ENCODE results near the gene GRM5. TPM values are rescaled to one million over a fixed set of nuclear protein-coding genes. Genes with fewer than 3 reads are reported as not detected.

The GRM5 gene
- total RNA-seq, 1 donor from 2014 or later = 0.26 TPM

DNA sequence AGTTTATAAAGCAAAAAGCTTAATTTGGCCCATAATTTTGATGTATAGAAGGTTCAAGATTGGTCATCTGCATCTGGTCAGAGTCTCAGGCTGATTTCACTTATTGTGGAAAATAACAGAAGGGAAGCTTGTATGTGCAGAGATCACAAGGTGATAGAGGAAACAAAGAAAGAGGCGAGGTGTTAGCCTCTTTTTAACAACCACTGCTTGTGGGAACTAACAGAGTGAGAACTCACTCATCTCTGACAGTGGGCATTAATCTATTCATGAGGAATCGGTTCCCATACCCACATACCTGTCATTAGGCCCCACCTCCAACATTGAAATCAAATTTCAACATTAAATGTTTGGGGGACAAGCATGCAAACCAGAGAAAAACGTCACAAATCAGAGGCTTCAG lies 250.3 kb downstream of the GRM5 start:
- no peaks in the 10 kb centered on the region for H3K27me3 Mint-ChIP-seq
- TF ChIP-seq, protein P1, sequence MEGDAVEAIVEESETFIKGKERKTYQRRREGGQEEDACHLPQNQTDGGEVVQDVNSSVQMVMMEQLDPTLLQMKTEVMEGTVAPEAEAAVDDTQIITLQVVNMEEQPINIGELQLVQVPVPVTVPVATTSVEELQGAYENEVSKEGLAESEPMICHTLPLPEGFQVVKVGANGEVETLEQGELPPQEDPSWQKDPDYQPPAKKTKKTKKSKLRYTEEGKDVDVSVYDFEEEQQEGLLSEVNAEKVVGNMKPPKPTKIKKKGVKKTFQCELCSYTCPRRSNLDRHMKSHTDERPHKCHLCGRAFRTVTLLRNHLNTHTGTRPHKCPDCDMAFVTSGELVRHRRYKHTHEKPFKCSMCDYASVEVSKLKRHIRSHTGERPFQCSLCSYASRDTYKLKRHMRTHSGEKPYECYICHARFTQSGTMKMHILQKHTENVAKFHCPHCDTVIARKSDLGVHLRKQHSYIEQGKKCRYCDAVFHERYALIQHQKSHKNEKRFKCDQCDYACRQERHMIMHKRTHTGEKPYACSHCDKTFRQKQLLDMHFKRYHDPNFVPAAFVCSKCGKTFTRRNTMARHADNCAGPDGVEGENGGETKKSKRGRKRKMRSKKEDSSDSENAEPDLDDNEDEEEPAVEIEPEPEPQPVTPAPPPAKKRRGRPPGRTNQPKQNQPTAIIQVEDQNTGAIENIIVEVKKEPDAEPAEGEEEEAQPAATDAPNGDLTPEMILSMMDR (IDR thresholded peaks at IDR 0.05; ENCODE audit: unreplicated experiment) = no peak
- H3K4me3 Mint-ChIP-seq (ENCODE audit: low read depth) = no peak overlapping the region
- no peaks in the 10 kb centered on the region for H3K9me3 Mint-ChIP-seq (ENCODE audit: low read depth)
- no peaks in the 10 kb centered on the region for H3K36me3 Mint-ChIP-seq (ENCODE audit: insufficient read depth)
- no peak overlapping the region for H3K27ac Mint-ChIP-seq
- DNase-seq (ENCODE audit: low spot score, unreplicated experiment) = no peak
- H3K4me1 Mint-ChIP-seq (ENCODE audit: low read depth) = peaks cover 1% of the 10 kb centered on the region

- no peaks in the 10 kb centered on the region for H3K36me3 Mint-ChIP-seq (ENCODE audit: insufficient read depth)
- TF ChIP-seq, protein P1 (IDR thresholded peaks at IDR 0.05; ENCODE audit: unreplicated experiment) = no peak
- H3K27me3 Mint-ChIP-seq = no peaks in the 10 kb centered on the region
- DNase-seq (ENCODE audit: low spot score, unreplicated experiment) = no peak
- no peak overlapping the region for H3K4me3 Mint-ChIP-seq (ENCODE audit: low read depth)
- peaks cover 1% of the 10 kb centered on the region for H3K4me1 Mint-ChIP-seq (ENCODE audit: low read depth)
- no peak overlapping the region for H3K27ac Mint-ChIP-seq
- H3K9me3 Mint-ChIP-seq (ENCODE audit: low read depth) = no peaks in the 10 kb centered on the region
Measured at GRCh38 chr11:88814076-88814475, 251.7 kb downstream of the GRM5 start.

- Mint-ChIP-seq H3K9me3 (ENCODE audit: low read depth) (no peaks in the 10 kb centered on the region), H3K36me3 (ENCODE audit: insufficient read depth) (no peaks in the 10 kb centered on the region), H3K4me3 (ENCODE audit: low read depth) (no peak overlapping the region), H3K4me1 (ENCODE audit: low read depth) (peaks cover 1% of the 10 kb centered on the region), H3K27me3 (no peaks in the 10 kb centered on the region), H3K27ac (no peak overlapping the region)
- TF ChIP-seq, protein P1 (IDR thresholded peaks at IDR 0.05; ENCODE audit: unreplicated experiment) = no peak
- no peak for DNase-seq (ENCODE audit: low spot score, unreplicated experiment)
Measured at GRCh38 chr11:88813233-88813915, 252.4 kb downstream of the GRM5 start.

DNA sequence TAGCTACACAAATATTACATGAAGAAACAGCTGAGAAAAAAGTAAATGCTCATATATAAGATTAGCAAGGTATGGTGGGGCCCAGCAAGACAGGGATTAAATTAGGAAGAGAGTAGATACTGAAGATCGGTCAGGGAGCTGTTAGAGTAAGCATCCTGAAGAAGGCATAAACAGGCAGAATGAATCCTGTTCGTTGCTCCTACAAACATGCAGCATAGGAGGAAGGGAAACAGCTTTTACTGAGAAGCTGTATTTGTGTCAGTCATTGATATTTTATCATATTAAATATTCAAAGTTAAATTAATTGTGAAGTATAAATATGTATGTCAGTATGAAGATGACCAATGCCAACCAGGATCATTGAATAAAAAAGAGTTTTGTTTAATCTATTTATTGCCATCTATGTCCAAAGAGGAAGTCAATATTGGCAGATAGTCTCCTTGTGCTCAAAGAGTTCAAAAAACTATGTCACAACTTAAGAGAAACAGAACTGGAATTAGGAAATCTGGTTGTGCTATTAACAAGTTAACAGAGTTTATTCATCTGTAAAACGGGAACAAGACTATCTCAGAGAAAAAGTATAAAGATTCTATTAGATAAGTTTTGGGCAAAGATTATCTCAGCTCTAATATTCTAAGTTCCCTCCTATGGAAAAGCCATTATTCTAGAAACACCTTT lies 255.2 kb downstream of the GRM5 start:
- no peaks in the 10 kb centered on the region for H3K36me3 Mint-ChIP-seq (ENCODE audit: insufficient read depth)
- TF ChIP-seq, protein P1 (IDR thresholded peaks at IDR 0.05; ENCODE audit: unreplicated experiment) = no peak
- no peaks in the 10 kb centered on the region for H3K4me1 Mint-ChIP-seq (ENCODE audit: low read depth)
- no peaks in the 10 kb centered on the region for H3K27me3 Mint-ChIP-seq
- no peak overlapping the region for H3K27ac Mint-ChIP-seq
- DNase-seq (ENCODE audit: low spot score, unreplicated experiment) = no peak
- H3K9me3 Mint-ChIP-seq (ENCODE audit: low read depth) = no peaks in the 10 kb centered on the region
- H3K4me3 Mint-ChIP-seq (ENCODE audit: low read depth) = no peak overlapping the region

GRCh38 chr11:88809126-88809525 lies 256.7 kb downstream of the GRM5 start:
- H3K27ac Mint-ChIP-seq = no peak overlapping the region
- TF ChIP-seq, protein P1 (IDR thresholded peaks at IDR 0.05; ENCODE audit: unreplicated experiment) = no peak
- no peaks in the 10 kb centered on the region for H3K4me1 Mint-ChIP-seq (ENCODE audit: low read depth)
- no peak overlapping the region for H3K4me3 Mint-ChIP-seq (ENCODE audit: low read depth)
- DNase-seq (ENCODE audit: low spot score, unreplicated experiment) = no peak
- H3K27me3 Mint-ChIP-seq = no peaks in the 10 kb centered on the region
- H3K36me3 Mint-ChIP-seq (ENCODE audit: insufficient read depth) = no peaks in the 10 kb centered on the region
- H3K9me3 Mint-ChIP-seq (ENCODE audit: low read depth) = no peaks in the 10 kb centered on the region

All from progenitor cell of endocrine pancreas (in vitro differentiated cells).